Kidney capillary endothelial cell (primary cell): ENCODE results near the gene PCDHA9.
"Not testable (repeated sequence)": the region's sequence is repeated elsewhere in the genome, so short reads cannot be mapped to it uniquely, and the experiment has no call there.

Experiments
- DNase-seq: peaks from one replicate; pipeline ENCODE4 v3.0.0-alpha.2; 2018; ENCODE audit warnings: low spot score

PCDHA9 gene

GRCh38 chr5:140876541-140877261 is 28.5 kb downstream of the PCDHA9 start:
- DNase-seq: not testable (repeated sequence)

GRCh38 chr5:140877262-140877581 is 29.0 kb downstream of the PCDHA9 start:
- DNase-seq: no peak

- no peak for DNase-seq
Measured at GRCh38 chr5:140881889-140882590, 33.9 kb downstream of the PCDHA9 start, which contains the start of gene PCDHA13. TSS of gene PCDHA13 (plus strand) at chr5:140882124. CDS start at chr5:140882269, 145 bp downstream.

GRCh38 chr5:140882591-140882899 is 34.4 kb downstream of the PCDHA9 start:
- DNase-seq: no peak

GRCh38 chr5:140883373-140883772 is 35.2 kb downstream of the PCDHA9 start:
- DNase-seq: no peak

- DNase-seq: no peak
Measured at GRCh38 chr5:140883927-140884697, 35.9 kb downstream of the PCDHA9 start.
